K562 (cell line): Measurements from ENCODE around the gene VENTX.

Source experiments
- ARNT ChIP-seq, 2 experiments: fragments of 450-650 bp; IDR thresholded peaks; 2 replicates each; pipeline ENCODE4 v1.6.1; 2016; ENCODE audit warnings: mild to moderate bottlenecking in 1 of 2
- CEBPG ChIP-seq, 3 experiments: fragments of 200-800 bp in 1 of 3; sonication (Bioruptor generic) in 1 of 3; sonication (generic) in 1 of 3; formaldehyde crosslinking in 1 of 3; IDR thresholded peaks in 2 of 3; conservative IDR thresholded peaks in 1 of 3; 2 replicates each; pipeline versions ENCODE4 v1.6.1 to v1.8.0; 2016 to 2022; ENCODE audit warnings: missing compliant biosample characterization in 2 of 3, missing genetic modification characterization in 2 of 3, mild to moderate bottlenecking in 1 of 3, missing genetic modification reagents in 1 of 3
- HIVEP1 ChIP-seq: fragments of 250-450 bp; sonication (Bioruptor Pico); IDR thresholded peaks from 2 replicates; pipeline ENCODE4 v1.4.0; 2020; ENCODE audit warnings: mild to moderate bottlenecking
- NR2C2 ChIP-seq, 2 experiments: fragments of 200-800 bp in 1 of 2; sonication (Bioruptor generic) in 1 of 2; sonication (generic) in 1 of 2; formaldehyde crosslinking in 1 of 2; IDR thresholded peaks; 2 replicates each; pipeline versions ENCODE4 v1.6.1 to v1.8.0; 2016 to 2022; ENCODE audit warnings: mild to moderate bottlenecking in 1 of 2, missing compliant biosample characterization in 1 of 2, missing genetic modification characterization in 1 of 2, missing genetic modification reagents in 1 of 2
- NRF1 ChIP-seq, 2 experiments: fragments of 450-650 bp; IDR thresholded peaks in 1 of 2; conservative IDR thresholded peaks in 1 of 2; 2 replicates each; pipeline ENCODE4 v1.6.1; 2014; ENCODE audit warnings: mild to moderate bottlenecking in 2 of 2
- TAF9B ChIP-seq: fragments of 450-650 bp; IDR thresholded peaks from 2 replicates; pipeline ENCODE4 v1.6.1; 2018; ENCODE audit warnings: mild to moderate bottlenecking; ENCODE audit not compliant: partially characterized antibody
- TCFL5 ChIP-seq: fragments of 250-450 bp; sonication (Bioruptor Pico); conservative IDR thresholded peaks from 2 replicates; pipeline ENCODE4 v1.6.1; 2021; ENCODE audit warnings: mild to moderate bottlenecking, moderate library complexity, matching md5 sums
- ZNF79 ChIP-seq: fragments of 250-450 bp; sonication (Bioruptor Pico); IDR thresholded peaks from 2 replicates; pipeline ENCODE4 v1.4.0; 2020; ENCODE audit warnings: low read depth, mild to moderate bottlenecking, moderate library complexity
- TF ChIP-seq, protein P1 (sequence below): IDR thresholded peaks from 3 replicates; pipeline ENCODE4 v1.6.1; 2011; ENCODE audit warnings: borderline replicate concordance, mild to moderate bottlenecking; ENCODE audit not compliant: insufficient read length, insufficient read depth
- TF ChIP-seq, protein P2 (sequence below), 3 experiments: IDR thresholded peaks in 2 of 3; conservative IDR thresholded peaks in 1 of 3; 2 replicates each; pipeline ENCODE4 v1.5.1; 2011 to 2012; ENCODE audit warnings: low read length in 3 of 3, mild to moderate bottlenecking in 3 of 3, control low read depth in 2 of 3, improper control_type of control experiment in 1 of 3, inconsistent platforms in 1 of 3, low read depth in 1 of 3, mixed read lengths in 1 of 3, moderate library complexity in 1 of 3; ENCODE audit not compliant: insufficient read depth in 2 of 3

DNA sequence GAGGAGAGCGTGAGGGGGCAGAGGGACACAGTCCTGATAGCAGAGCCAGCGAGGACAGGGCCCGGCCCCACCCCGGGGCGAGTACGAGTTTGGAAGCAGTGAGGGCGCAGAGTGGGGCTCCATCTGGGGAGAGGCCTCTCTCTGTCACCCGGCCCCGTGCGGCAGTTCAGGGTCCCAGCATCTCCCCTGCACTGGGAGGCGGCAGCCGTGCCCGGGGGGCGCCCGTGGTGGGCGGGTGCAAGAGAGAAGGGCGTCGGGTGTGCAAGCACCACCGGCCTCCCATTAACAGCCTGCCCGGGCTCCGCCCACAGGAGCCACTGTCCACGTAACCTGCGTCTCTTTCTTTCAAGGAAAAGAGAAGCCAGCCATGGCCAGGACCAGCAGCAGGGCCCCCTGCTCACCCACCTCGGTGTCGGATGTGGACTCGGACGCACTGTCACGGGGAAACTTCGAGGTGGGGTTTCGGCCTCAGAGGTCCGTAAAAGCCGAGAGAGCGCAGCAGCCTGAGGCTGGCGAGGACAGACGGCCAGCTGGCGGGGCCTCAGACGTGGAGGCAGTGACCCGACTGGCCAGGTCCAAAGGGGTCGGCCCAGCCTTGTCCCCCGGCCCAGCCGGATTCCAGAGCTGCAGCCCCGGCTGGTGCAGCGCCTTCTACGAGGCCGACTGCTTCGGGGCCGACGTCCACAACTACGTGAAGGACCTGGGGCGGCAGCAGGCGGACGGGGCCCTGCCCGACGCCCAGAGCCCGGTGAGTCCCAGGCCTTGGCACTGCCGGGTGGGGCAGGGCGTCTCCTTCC, 36.3 kb upstream of the VENTX start:
- TF ChIP-seq, protein P1, sequence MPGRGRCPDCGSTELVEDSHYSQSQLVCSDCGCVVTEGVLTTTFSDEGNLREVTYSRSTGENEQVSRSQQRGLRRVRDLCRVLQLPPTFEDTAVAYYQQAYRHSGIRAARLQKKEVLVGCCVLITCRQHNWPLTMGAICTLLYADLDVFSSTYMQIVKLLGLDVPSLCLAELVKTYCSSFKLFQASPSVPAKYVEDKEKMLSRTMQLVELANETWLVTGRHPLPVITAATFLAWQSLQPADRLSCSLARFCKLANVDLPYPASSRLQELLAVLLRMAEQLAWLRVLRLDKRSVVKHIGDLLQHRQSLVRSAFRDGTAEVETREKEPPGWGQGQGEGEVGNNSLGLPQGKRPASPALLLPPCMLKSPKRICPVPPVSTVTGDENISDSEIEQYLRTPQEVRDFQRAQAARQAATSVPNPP = no peak
- TF ChIP-seq, protein P2, sequence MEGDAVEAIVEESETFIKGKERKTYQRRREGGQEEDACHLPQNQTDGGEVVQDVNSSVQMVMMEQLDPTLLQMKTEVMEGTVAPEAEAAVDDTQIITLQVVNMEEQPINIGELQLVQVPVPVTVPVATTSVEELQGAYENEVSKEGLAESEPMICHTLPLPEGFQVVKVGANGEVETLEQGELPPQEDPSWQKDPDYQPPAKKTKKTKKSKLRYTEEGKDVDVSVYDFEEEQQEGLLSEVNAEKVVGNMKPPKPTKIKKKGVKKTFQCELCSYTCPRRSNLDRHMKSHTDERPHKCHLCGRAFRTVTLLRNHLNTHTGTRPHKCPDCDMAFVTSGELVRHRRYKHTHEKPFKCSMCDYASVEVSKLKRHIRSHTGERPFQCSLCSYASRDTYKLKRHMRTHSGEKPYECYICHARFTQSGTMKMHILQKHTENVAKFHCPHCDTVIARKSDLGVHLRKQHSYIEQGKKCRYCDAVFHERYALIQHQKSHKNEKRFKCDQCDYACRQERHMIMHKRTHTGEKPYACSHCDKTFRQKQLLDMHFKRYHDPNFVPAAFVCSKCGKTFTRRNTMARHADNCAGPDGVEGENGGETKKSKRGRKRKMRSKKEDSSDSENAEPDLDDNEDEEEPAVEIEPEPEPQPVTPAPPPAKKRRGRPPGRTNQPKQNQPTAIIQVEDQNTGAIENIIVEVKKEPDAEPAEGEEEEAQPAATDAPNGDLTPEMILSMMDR (IDR thresholded peaks at IDR 0.05 in 2 of 3, conservative IDR thresholded peaks at IDR 0.05 in 1 of 3; ENCODE audit: insufficient read depth in 2 of 3, low read depth in 1 of 3, low read length in 3 of 3) = no peak
- TF ChIP-seq TCFL5 (CRISPR knock-in tag) = no peak
- TF ChIP-seq ZNF79 (CRISPR knock-in tag) = no peak
- no peak for TF ChIP-seq HIVEP1 (CRISPR knock-in tag)
- TF ChIP-seq NRF1 (conservative IDR thresholded peaks at IDR 0.05 in 1 of 2, IDR thresholded peaks at IDR 0.05 in 1 of 2) = no peak
- no peak for TF ChIP-seq CEBPG (CRISPR knock-in tag; IDR thresholded peaks at IDR 0.05)
- no peak for TF ChIP-seq CEBPG (tag; conservative IDR thresholded peaks at IDR 0.05 in 1 of 2, IDR thresholded peaks at IDR 0.05 in 1 of 2)
- TF ChIP-seq NR2C2 (CRISPR knock-in tag; IDR thresholded peaks at IDR 0.05) = no peak
- TF ChIP-seq NR2C2 (tag; IDR thresholded peaks at IDR 0.05) = no peak
- no peak for TF ChIP-seq TAF9B
- TF ChIP-seq ARNT (IDR thresholded peaks at IDR 0.05) = no peak
